K562 (cell line): ENCODE results near the gene TOMT. TPM values are rescaled to one million over a fixed set of nuclear protein-coding genes. Genes with fewer than 3 reads are reported as not detected.

Experiments
- ASH1L ChIP-seq: fragments of 450-650 bp; IDR thresholded peaks from 2 replicates; pipeline ENCODE4 v1.6.1; 2018; ENCODE audit warnings: borderline replicate concordance, mild to moderate bottlenecking, low read depth; ENCODE audit not compliant: partially characterized antibody
- CBX3 ChIP-seq, 2 experiments: IDR thresholded peaks; 1 replicate in 1 of 2; 2 replicates in 1 of 2; pipeline ENCODE4 v1.6.1; 2012; ENCODE audit warnings: inconsistent platforms in 2 of 2, low read length in 2 of 2, borderline replicate concordance in 1 of 2, control low read depth in 1 of 2
- CHD4 ChIP-seq: fragments of 200-600 bp; sonication (generic); IDR thresholded peaks from 3 replicates; pipeline ENCODE4 v1.6.1; 2012; ENCODE audit warnings: low read depth, mild to moderate bottlenecking, mixed read lengths, low read length, inconsistent platforms; ENCODE audit not compliant: insufficient read depth, insufficient replicate concordance, poor library complexity, severe bottlenecking
- CTBP1 ChIP-seq: fragments of 450-650 bp; IDR thresholded peaks from 2 replicates; pipeline ENCODE4 v1.6.1; 2016; ENCODE audit warnings: borderline replicate concordance
- DIDO1 ChIP-seq: fragments of 450-650 bp; IDR thresholded peaks from 2 replicates; pipeline ENCODE4 v1.6.1; 2016; ENCODE audit warnings: low read depth, missing biosample characterization, missing genetic modification characterization
- ELK3 ChIP-seq: fragments of 450-650 bp; formaldehyde crosslinking; IDR thresholded peaks from 2 replicates; pipeline ENCODE4 v1.4.0; 2020; ENCODE audit warnings: mild to moderate bottlenecking
- ETS1 ChIP-seq: conservative IDR thresholded peaks from 2 replicates; pipeline ENCODE4 v1.6.1; 2011; ENCODE audit warnings: low read depth, mild to moderate bottlenecking, low read length; ENCODE audit not compliant: control insufficient read depth
- ETV1 ChIP-seq: fragments of 450-650 bp; conservative IDR thresholded peaks from 2 replicates; pipeline ENCODE4 v1.6.1; 2016; ENCODE audit warnings: missing genetic modification characterization, control low read depth, low read depth, missing compliant biosample characterization
- FOXA3 ChIP-seq, 2 experiments: fragments of 450-650 bp in 1 of 2; sonication (generic) in 1 of 2; formaldehyde crosslinking; IDR thresholded peaks in 1 of 2; conservative IDR thresholded peaks in 1 of 2; 2 replicates each; pipeline versions ENCODE4 v1.4.0 to v1.8.0; 2020 to 2022; ENCODE audit warnings: mild to moderate bottlenecking in 2 of 2, missing genetic modification reagents in 1 of 2
- FOXK2 ChIP-seq, 2 experiments: fragments of 450-650 bp; IDR thresholded peaks in 1 of 2; conservative IDR thresholded peaks in 1 of 2; 2 replicates each; pipeline ENCODE4 v1.6.1; 2016; ENCODE audit warnings: low read depth in 2 of 2, mild to moderate bottlenecking in 1 of 2
- HMG20B ChIP-seq: fragments of 250-450 bp; sonication (Bioruptor Pico); IDR thresholded peaks from 2 replicates; pipeline ENCODE4 v1.5.0; 2021; ENCODE audit warnings: mild to moderate bottlenecking
- HNRNPL ChIP-seq: fragments of 200-400 bp; formaldehyde crosslinking; IDR thresholded peaks from 2 replicates; pipeline ENCODE4 v1.6.1; 2017; ENCODE audit warnings: low read depth, mild to moderate bottlenecking, low read length
- MTA2 ChIP-seq: fragments of 450-650 bp; IDR thresholded peaks from 2 replicates; pipeline ENCODE4 v1.6.1; 2016; ENCODE audit warnings: low read depth
- RBM25 ChIP-seq: fragments of 200-400 bp; formaldehyde crosslinking; IDR thresholded peaks from 2 replicates; pipeline ENCODE4 v1.6.1; 2018; ENCODE audit warnings: low read length, low read depth, moderate library complexity; ENCODE audit not compliant: severe bottlenecking
- RFX5 ChIP-seq: IDR thresholded peaks from 2 replicates; pipeline ENCODE4 v1.6.1; 2011; ENCODE audit warnings: low read depth, mild to moderate bottlenecking, improper control_type of control experiment, low read length
- RHOXF2B ChIP-seq: fragments of 250-450 bp; sonication (Bioruptor Pico); conservative IDR thresholded peaks from 2 replicates; pipeline ENCODE4 v1.5.1; 2021
- SMARCC2 ChIP-seq: fragments of 450-650 bp; IDR thresholded peaks from 2 replicates; pipeline ENCODE4 v1.6.1; 2017; ENCODE audit warnings: antibody characterized with exemption, moderate library complexity, mild to moderate bottlenecking, low read depth
- SOX6 ChIP-seq: fragments of 450-650 bp; IDR thresholded peaks from 2 replicates; pipeline ENCODE4 v1.6.1; 2014; ENCODE audit warnings: mild to moderate bottlenecking
- SP1 ChIP-seq: sonication (generic); formaldehyde crosslinking; IDR thresholded peaks from 2 replicates; pipeline ENCODE4 v1.8.1; 2022; ENCODE audit warnings: mild to moderate bottlenecking, missing genetic modification reagents
- ZBTB8A ChIP-seq: fragments of 450-650 bp; IDR thresholded peaks from 2 replicates; pipeline ENCODE4 v1.6.1; 2018; ENCODE audit warnings: mild to moderate bottlenecking, moderate library complexity; ENCODE audit not compliant: partially characterized antibody
- ZFX ChIP-seq: sonication (generic); formaldehyde crosslinking; IDR thresholded peaks from 2 replicates; pipeline ENCODE4 v1.8.0; 2022; ENCODE audit warnings: mild to moderate bottlenecking, missing genetic modification reagents, moderate library complexity
- ZKSCAN3 ChIP-seq: fragments of 250-450 bp; sonication (Bioruptor Pico); IDR thresholded peaks from 2 replicates; pipeline ENCODE4 v1.4.0; 2020
- ZNF354B ChIP-seq: fragments of 250-450 bp; sonication (Bioruptor Pico); IDR thresholded peaks from 2 replicates; pipeline ENCODE4 v1.4.0; 2020
- ZNF561 ChIP-seq: fragments of 450-650 bp; formaldehyde crosslinking; conservative IDR thresholded peaks from 2 replicates; pipeline ENCODE4 v1.4.0; 2020; ENCODE audit warnings: mild to moderate bottlenecking, moderate library complexity
- polyA plus RNA-seq, 8 experiments: library from polyadenylated mRNA; depleted of rRNA in 4 of 8; stranded (reverse) in 5 of 8; unstranded in 3 of 8; fragments of >200 nt; fragmentation: Nextera tagmentation in 2 of 8; fragmentation: Illumina TruSeq in 1 of 8; extraction: Ambion mirVana in 2 of 8; extraction: Trizol in 1 of 8; gene quantifications; 2 replicates each; pipeline versions ENCODE4 v1.2.1 to v1.2.3, GENCODE V29; 2011 to 2014; ENCODE audit warnings: inconsistent platforms in 1 of 8, missing spikeins in 1 of 8
- total RNA-seq, 7 experiments: library from RNA; depleted of rRNA in 6 of 7; stranded (reverse); fragments of >200 nt in 6 of 7; fragmentation: Illumina TruSeq in 2 of 7; extraction: Trizol in 2 of 7; gene quantifications; 2 replicates each; pipeline versions ENCODE4 v1.2.1 to v1.2.3, GENCODE V29; 2011 to 2021; ENCODE audit warnings: low replicate concordance in 1 of 7
- TF ChIP-seq, protein P1 (sequence below): fragments of 450-650 bp; IDR thresholded peaks from 2 replicates; pipeline ENCODE4 v1.7.0; 2016; ENCODE audit warnings: borderline replicate concordance

Gene TOMT
- total and polyA plus RNA-seq, 9 of the 15 experiments (the other 6 are each of a cell fraction or from before 2014, with no cell fraction given) = not detected

DNA sequence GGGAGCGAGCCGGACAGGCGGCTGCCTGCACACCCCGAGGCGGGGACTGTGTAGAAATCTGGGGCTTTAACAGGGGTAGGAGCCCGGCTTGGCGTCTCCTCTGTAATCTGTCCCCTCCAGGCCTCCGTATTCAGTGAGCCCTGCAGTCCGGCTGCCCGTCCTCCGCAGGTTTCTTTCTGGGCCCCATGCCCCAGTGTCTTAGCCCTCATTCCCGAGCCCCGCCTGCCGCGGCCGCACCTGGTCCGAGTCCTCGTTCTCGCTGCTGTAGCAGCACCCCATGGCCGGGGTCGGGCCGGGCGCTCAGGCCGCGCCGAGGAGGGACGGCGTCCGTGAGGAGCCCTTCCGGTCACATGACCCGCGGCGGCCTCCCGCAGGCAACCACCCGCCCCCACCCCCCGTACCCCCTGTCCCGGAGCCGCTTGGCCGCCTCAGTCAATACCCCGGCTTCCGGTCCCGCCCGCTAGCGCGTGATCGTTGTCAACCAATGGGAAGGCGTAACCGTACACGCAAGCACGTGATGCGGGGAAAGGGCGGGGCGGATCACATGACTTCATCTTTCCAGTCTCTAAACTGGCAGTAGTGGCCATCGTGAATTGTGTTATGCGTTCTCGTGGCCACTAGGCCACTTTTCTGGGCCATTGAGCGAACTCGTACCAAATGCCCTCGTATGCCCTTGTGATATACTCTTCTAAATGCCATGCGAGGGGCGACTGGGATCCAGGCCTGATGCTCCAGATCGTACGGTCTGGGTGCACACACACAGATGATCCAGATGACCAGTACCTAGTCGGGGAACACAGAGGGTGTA lies 2.6 kb upstream of the TOMT start, which contains the start of gene LAMTOR1 (continued):
- no peak for TF ChIP-seq CHD4
- peak; percentile 64; the same call in 1 of the 2 replicates for TF ChIP-seq SP1 (CRISPR knock-in tag)
- TF ChIP-seq SOX6 = peak; percentile 57; the same call in 1 of the 2 replicates
- TF ChIP-seq ETS1 = peak; percentile 51; the same call in 1 of the 2 replicates
- TF ChIP-seq, protein P1, sequence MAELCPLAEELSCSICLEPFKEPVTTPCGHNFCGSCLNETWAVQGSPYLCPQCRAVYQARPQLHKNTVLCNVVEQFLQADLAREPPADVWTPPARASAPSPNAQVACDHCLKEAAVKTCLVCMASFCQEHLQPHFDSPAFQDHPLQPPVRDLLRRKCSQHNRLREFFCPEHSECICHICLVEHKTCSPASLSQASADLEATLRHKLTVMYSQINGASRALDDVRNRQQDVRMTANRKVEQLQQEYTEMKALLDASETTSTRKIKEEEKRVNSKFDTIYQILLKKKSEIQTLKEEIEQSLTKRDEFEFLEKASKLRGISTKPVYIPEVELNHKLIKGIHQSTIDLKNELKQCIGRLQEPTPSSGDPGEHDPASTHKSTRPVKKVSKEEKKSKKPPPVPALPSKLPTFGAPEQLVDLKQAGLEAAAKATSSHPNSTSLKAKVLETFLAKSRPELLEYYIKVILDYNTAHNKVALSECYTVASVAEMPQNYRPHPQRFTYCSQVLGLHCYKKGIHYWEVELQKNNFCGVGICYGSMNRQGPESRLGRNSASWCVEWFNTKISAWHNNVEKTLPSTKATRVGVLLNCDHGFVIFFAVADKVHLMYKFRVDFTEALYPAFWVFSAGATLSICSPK = no peak
- no peak for TF ChIP-seq ZNF354B
- TF ChIP-seq ZFX (CRISPR knock-in tag) = peak; percentile 92
- peak; percentile 80 for TF ChIP-seq CTBP1
- TF ChIP-seq RFX5 = no peak
- TF ChIP-seq ETV1 = peak; percentile 59; the same call in 1 of the 2 replicates
- TF ChIP-seq ZKSCAN3 = no peak
- TF ChIP-seq HNRNPL = no peak
- no peak for TF ChIP-seq ZBTB8A
- TF ChIP-seq ASH1L = no peak
- TF ChIP-seq DIDO1 (tag) = no peak
- TF ChIP-seq ZNF561 (CRISPR knock-in tag) = no peak
- peak; percentile 84; the same call in 1 of the 2 replicates for TF ChIP-seq RHOXF2B (CRISPR knock-in tag)
- no peak for TF ChIP-seq RBM25
- TF ChIP-seq SMARCC2 = no peak
- TF ChIP-seq FOXA3 (CRISPR knock-in tag; conservative IDR thresholded peaks at IDR 0.05 in 1 of 2, IDR thresholded peaks at IDR 0.05 in 1 of 2) = peak; percentile 48 to 85; a peak in 3 of 4 replicates
- TF ChIP-seq HMG20B = no peak
- peak; percentile 89 to 94 for TF ChIP-seq FOXK2 (conservative IDR thresholded peaks at IDR 0.05 in 1 of 2, IDR thresholded peaks at IDR 0.05 in 1 of 2; ENCODE audit: low read depth in 2 of 2)
- no peak for TF ChIP-seq MTA2
- peak in 1 of 2 experiments; percentile 91; a peak in 2 of 3 replicates for TF ChIP-seq CBX3 (IDR thresholded peaks at IDR 0.05; ENCODE audit: borderline replicate concordance in 1 of 2, low read length in 2 of 2)
- TF ChIP-seq ELK3 (CRISPR knock-in tag) = no peak
